ENCODE data around the gene MYL10. TPM values are rescaled to one million over a fixed set of nuclear protein-coding genes. Genes with fewer than 3 reads are reported as not detected.

Gene MYL10
- total and polyA plus RNA-seq, 2 of the 8 experiments (the other 6 are each of a cell fraction or from before 2014, with no cell fraction given): 0.18 TPM; not detected in 1

- TF ChIP-seq CHD7 (IDR thresholded peaks at IDR 0.05; ENCODE audit: insufficient replicate concordance, low read length) (no peak), CBX8 (IDR thresholded peaks at IDR 0.05; ENCODE audit: borderline replicate concordance, low read depth, low read length) (no peak), TCF12 (IDR thresholded peaks at IDR 0.05; ENCODE audit: low read depth, low read length) (no peak)
Observed at GRCh38 chr7:101635484-101635883, 6.4 kb upstream of the MYL10 start (continued).
